ENCODE measurements around the gene DHODH.
"Not testable (repeated sequence)": the region's sequence is repeated elsewhere in the genome, so short reads cannot be mapped to it uniquely, and the experiment has no call there.

The DHODH gene

DNA sequence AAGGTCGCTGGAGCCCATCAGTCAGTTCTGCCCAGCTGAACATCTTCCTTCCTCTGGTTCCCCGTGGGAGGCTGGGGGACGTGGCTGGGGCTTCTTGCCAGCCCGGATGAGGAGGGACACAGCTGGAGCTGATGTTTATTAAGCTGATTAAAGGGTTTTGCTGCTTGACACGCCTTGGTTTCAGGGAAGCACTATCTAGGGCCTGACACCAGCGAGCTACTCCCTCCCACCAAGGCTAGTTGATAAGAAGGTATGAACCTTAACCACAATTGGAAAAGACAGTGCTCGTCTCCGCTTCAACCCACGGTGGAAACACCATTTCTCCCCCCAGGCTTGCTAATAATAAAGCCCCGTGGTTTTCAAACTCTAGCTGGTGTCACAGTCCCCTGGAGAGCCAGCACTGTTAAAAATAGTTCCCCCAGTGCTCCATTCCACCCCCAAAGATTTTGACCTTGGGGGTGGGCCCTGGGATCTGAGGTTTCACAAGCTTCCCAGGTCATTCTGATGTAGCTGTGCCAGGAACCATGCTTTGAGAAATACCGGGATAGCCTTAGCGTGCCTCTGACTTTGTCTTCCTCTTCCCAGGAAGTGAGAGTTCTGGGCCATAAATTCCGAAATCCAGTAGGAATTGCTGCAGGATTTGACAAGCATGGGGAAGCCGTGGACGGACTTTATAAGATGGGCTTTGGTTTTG lies 5.5 kb downstream of the DHODH start:
- no peak for DNase-seq

DNA sequence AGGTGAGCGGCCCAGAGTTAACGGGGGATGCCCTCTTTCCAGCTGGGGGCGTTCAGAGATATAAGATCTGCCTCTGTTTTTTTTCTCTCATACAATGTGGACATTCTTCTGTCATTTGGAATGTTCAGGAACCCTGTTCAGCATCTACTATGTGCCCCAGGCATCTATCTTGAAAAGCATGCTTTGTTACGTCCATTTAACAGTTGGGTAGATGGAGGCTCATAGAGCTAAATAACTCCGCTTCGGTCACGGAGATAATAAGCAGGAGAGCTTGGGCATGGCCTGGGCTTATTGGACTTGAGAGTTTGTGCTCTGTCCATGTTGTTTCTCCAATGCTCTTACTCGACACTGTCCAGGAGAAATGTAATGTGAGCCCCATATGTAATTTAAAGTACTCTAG lies 6.1 kb downstream of the DHODH start:
- DNase-seq, result no peak

DNA sequence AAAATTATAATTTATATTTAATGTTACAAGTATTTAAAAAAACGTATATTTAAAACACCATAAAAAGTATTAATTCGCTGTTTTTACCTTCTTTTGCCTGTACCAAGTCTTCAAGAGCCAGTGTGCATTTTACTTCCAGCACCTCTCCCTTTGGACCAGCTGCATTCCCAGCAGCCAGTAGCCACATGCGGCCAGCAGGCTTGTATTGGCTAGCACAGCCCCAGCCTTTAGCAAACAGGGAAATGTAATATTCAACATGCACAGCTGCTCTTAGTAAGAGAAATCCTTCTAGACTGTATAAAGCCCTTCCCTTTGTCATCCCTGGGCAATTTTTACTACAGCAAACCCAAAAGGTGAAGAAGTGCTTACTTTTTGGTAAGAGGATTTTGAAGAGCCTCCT lies 6.6 kb downstream of the DHODH start:
- DNase-seq, result no peak

DNA sequence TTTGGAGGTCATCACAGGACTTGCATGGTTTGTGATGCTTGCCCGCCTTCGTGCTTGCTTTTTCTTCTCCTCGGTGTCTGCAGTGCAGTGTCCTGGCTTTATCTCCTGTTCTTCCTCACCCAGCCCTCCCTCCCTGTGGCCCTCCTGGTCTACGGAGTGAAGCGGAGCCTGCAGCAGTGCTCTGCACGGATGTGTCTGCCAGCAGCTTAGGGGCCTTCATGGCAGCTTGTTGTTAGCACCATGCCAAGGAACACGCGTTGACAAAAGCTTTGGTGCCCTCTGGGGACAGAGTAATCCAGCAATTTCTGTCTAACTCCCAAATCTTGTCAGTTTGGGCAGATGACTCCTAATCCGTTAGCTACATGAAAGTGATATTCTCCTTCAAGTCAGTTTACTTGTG lies 9.9 kb downstream of the DHODH start:
- DNase-seq, result no peak

DNA sequence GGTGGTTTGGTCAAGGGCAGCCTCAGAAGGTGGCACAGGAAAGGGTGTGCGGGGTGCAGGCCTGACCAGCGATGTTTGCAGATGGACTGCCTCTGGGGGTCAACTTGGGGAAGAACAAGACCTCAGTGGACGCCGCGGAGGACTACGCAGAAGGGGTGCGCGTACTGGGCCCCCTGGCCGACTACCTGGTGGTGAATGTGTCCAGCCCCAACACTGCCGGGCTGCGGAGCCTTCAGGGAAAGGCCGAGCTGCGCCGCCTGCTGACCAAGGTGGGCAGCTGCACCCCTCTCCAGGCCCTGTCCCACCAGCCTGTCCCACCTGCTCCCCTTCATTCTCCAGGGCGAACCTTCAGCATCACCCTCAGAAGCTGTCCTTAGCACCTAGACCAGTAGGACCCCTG lies 12.5 kb downstream of the DHODH start:
- no peak for DNase-seq

DNA sequence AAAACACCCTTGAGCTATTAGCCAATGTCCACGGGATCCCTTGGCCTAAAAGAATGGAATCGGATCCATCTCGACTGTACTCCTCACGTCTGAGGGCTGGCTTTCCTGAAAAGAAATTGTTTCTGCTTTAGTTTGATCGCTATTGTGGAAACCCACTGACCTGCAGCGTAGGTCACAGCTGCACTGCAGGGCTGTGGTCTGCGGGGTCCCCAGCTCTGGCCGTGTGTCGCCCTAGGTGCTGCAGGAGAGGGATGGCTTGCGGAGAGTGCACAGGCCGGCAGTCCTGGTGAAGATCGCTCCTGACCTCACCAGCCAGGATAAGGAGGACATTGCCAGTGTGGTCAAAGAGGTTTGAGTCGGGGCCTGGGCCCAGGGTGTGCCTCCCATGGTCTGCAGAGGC lies 13.6 kb downstream of the DHODH start:
- DNase-seq, result no peak

DNA sequence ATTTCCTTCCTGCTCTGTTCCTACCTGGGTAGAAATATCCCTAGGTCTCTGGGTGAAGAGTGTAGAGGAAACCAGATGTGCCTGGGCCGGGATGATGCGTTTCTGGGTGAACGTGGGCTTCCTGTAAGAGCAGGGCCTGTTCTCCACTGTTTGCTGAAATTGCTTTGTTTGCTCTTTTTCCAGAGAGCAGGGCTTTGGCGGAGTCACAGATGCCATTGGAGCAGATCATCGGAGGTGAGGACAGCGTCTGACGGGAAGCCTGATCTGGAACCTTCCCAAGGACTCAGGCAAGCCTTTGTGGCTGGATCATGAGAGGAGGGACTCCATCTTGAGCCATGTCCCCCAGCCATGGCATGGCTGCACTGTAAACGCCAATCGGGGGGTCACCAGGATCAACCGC lies 15.4 kb downstream of the DHODH start:
- DNase-seq, result no peak

DNA sequence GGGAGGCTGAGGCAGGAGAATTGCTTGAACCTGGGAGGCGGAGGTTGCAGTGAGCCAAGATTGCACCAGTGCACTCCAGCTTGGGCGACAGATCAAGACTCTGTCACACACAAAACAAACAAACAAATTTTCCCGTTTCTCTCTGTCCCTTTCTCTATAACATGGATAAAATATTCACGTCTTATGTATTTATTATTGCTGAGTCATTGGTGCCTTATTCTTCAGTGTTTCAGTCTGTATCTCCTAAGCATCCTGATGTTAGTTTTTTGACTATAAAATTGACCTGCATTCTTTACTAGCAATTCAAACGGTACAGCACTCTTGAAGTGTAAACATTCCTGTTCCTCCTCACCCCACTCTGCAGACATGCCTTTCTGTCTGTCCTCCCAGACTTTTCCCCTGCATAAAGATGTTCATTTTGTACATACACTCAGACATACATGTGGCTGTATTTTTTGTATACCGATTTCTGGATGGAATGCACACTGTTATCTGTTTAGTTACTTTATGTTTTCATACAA lies 16.4 kb downstream of the DHODH start:
- no peak for DNase-seq

DNA sequence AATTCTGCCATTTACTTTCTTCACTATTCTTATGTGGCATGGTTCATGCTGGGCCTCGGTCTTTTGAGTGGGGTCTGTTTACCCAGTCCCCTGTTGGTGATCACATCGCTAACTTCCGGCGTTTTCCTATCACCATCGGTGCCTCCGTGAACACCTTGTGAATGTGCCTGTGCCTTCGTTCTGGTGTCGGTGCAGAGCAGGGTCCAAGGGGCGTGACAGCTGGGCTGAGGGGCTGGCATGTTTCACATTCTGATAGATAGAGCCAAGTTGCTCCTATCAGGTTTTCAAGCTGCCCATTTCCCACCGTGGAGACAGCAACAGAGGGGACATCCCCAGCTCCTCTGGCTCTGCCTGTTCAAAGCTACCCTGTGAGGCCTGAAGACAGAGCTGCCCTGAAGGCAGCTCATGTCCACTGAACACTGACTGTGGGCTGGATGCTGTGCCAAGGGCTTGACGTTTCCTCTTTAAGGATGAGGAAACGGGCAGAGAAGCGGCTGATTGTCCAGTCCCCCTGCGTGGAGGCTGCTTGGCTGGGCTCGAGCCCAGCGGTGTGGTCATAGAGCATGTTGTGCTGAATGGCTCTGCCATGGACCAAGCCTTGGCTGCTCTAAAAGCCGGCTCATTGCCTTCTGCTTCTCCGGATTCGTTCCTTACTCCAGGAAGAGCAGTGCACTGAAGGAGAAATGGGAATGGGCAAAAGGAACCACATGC lies 17.0 kb downstream of the DHODH start:
- DNase-seq, result no peak

DNA sequence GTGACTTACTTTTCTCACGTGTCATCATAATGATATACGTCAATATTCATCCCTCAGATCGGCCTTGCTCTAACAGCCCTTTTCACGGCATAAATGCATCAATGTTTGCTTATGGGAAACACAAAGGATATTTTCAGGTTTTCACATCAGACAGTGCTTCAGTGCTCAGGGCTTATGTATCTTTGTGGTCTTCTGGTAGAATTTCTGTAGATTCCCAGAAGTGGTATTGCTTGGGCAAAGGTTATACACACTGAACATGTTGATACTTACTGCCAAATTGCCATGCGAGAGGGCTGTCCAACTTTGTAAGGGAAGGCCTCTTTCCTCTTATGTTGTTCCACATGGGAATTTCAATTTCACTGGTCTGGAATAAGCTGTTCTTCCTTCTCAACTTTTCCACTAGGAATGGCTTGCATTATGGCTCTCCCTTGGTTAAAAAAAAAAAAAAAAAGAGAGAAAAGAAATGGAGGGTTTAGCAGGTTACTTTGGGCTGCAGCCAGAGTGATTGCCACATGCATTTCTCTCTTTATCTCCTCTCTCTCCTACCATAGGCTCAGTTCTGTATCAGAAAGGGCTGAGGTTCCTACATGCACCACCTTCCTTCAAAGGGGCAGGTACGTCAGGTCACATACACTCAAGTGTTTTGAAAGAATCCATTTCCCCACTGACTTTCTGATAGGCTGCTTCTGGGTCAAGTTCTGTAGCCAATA lies 19.3 kb downstream of the DHODH start:
- DNase-seq, result no peak

DNA sequence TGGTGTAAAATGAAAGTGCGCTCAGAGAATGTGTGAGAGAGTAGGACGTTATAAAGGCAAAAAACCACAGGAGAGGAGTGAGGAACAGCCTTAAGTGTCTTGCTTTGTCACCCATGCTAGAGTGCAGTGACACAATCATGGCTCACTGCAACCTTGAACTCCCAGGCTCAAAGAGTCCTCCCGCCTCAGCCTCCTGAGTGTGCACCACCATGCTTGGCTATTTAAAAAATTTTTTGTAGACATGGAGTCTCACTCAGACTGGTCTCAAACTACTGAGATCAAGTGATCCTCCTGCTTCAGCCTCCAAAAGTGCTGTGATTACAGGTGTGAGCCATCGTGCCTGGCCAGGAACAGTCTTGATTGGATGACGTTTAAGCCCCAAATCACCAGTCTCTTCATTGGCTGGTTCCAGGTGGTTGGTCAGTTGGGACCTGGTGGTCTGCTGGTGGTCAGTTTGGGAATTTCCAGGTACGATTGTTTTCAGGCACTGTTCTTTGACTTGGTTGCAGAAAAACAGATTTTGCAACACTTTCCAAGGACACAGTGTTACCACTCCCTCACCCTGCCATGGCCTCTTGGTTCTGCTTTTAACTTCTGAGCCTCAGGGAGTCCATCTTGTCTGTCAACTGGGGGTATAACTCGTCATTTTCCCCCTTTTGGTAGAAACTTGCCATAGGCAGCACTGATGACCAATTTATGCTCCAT lies 21.2 kb downstream of the DHODH start:
- DNase-seq, result no peak

DNA sequence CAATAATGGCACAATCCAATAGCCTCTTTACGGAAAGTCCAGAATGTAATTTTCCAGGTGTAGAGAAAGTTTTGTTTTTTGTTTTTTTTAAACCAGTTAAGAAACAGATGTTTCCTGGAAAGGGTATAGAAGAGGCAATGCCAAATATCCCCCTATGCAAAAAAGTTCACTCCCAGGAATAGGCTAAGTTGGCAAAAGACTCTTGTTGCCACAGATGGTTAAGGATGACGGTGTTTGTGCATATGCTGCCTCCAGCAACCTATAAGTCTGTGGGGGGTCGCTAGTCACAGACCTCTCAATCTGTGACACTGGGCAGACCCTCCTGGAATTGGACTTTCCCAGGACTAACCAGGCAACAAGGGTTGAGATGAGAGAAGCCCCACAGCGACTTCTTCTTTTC lies 24.9 kb downstream of the DHODH start:
- DNase-seq, result no peak

DNA sequence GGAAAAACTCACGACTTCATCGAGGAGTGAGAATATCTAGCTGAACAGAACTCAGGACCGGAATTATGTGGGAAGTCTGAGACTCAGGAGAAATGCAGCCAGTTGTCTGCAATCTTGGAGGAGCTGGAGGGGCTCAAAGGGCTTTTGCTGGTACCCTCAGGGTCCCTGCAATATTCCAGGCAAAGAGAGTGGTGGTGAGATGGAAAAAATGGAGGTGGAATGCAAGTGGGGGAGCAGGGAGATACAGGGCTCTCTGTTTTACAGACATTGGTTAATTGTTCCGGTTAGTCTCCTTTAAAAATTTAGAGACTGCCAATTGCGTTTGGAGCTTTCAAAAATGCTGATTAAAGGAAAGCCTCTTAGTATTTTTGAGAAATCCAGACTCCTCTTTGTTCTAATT lies 27.6 kb downstream of the DHODH start:
- DNase-seq, result no peak

DNA sequence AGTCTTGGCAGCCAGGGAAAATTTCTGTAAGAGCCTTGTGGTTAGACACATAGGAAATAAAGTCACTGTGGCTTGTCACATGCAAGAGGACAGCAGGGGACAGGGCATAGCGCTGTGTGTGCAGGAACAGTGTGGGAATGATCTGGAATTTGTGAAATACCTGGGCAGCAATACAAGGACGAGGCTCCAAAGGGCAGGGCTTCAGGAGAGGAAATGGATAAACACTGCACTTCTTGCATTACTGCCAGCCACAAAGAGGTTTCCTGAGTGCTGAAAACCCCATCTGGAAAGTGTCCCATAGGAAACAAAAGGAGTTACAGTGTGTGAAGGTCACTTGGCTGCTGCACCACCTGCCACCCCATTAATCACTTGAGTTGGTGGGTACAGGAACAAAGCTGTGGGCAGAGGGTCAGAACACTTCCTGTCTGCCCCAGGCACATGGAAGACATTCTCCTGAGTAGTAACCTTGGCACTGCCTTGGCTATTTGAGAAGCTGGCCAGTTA lies 33.7 kb downstream of the DHODH start:
- DNase-seq, result no peak

DNA sequence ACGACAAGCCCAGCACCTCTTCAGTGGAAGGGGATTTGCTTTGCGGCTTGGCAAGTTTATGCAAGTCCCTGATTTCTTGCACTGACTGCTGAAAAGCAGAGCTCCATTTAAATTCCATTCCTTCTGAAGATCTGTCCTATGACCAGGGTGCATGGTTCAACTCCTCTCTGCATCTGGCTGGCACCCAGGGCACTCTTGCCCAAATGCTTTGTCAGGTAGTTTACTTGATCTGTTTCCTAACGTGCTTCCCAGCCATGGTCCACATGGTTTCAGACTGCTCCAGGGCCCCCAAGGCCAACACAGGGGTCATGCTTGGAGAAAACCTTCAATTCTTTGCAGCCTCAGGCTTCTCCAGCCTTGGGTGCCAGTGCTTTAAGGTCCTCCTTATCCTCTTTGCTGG lies 34.5 kb downstream of the DHODH start:
- no peak for DNase-seq

DNA sequence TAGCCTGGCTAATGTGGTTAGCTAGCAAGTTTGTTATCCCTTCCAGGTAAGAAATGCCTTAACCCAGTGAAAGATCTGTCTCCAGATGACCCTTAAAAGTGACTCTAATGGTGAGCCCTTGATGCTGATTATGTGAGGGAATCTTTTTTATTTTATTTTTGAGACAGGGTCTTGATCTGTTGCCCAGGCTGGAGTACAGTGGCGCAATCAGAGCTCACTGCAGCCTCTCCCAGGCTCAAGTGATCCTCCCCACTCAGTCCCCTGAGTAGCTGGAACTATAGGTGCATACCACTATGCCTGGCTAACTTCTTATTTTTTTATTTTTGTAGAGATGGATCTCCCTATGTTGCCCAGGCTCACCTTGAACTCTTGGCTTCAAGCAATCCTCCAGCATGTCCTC lies 35.0 kb downstream of the DHODH start:
- DNase-seq, result no peak

DNA sequence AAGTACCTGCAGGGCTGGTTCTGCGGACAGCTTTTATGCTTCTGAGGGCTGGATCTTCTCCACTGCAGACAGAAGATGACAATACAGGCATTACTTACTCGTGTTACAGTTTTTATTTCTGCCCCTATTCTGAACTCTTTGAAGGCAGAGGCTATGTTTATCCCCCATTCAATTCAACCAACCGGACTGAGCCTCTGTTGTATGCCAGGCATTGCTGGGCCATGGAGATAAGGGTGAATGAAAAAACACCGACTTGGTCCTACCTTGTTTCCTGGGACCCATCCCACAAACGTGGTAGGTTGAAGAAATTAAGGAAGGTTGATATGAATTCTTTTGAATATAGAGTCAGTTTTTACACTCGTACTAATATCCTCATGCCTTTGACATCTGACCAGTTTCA lies 35.8 kb downstream of the DHODH start:
- DNase-seq, result no peak

DNA sequence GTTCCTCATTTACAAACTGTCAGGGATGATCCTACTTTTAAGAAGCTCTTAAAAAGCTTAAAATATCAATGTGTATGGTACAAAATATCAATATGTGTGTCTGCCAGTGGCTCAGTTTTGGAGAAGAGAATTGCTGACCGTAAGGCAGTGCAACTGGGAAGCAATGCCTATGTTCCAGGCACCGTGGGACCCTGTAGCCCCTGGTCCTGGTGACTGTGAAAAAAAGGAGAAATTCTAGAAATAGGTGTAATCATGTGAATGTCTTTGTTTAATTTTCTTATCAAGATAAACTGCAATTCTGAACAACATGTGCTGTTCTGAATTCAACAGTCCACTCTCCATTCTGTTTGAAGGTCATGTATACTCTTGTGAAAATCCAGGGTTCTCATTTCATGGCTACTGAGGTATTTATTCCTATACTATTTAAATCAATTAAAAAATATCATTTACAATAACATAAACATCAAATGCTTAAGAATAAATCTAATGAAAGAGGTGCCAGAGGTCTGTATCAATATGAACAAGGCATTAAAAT lies 36.3 kb downstream of the DHODH start:
- DNase-seq, result no peak

DNA sequence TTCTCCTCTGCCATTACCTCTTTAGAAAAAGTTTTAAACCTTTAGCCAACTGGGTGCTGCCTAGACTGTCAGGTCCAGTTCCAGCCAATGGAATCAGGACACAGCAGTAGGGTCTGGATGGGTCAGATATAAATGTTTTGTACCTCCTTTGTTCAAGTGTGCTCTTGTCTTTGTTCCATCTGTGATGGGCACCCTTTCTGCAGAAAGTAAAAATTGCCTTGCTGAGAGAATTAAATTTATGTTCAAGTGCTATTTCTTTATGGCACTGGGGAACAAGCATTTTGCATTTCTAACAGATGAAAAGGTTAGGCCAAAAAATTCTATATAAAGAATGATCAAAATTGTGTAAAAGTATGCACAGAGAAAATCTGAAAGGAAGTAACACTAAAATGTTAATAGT lies 40.6 kb downstream of the DHODH start:
- no peak for DNase-seq

DNA sequence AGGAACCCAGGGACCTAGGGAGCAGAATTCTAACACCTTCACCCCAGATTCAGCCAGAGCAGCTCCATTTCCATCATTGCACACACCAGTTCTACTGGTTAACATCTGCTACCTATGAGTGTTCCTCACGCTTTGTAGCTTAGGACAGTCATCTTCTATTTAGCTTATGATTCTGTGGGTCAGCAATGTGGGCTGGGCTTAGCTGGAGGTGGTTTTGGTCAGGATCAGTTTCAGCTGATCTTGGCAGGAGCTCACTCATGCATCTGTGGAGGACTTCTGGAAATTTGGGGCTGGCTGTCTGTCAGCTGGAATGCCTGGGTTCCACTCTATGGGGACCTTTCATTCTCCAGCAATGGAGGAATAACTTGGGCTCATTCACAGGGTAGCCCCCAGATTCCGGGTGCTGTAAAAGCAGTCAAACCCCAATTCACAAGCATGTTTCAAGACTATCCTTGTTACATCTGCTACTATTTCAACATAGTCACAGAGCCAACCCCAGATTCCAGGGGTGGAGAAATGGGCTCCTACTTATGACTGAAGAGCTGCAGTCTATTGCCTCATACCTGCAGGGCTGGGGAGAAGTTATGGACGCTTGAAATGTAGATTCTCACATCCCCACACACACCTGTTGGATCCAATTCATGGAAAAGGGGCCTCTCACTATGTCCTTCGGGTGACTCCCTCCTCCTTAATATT lies 42.4 kb downstream of the DHODH start:
- no peak for DNase-seq

DNA sequence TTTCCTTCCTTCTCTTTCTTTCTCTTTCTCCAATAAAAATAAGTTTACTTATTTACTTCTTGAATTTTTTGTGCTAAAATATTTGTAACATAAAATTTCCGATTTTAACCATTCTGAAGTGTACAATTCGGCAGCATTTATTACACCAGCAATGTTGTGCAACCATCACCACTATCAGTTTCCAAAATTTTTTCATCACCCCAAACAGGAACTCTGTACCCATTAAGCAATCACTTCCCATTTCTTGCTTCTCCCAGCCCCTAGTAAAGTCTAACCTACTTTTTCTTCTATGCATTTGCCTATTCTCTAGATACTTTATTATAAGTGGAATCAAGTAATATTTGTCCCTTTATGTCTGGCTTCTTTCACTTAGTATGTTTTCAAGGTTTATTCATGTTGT lies 43.3 kb downstream of the DHODH start:
- no peak for DNase-seq

DNA sequence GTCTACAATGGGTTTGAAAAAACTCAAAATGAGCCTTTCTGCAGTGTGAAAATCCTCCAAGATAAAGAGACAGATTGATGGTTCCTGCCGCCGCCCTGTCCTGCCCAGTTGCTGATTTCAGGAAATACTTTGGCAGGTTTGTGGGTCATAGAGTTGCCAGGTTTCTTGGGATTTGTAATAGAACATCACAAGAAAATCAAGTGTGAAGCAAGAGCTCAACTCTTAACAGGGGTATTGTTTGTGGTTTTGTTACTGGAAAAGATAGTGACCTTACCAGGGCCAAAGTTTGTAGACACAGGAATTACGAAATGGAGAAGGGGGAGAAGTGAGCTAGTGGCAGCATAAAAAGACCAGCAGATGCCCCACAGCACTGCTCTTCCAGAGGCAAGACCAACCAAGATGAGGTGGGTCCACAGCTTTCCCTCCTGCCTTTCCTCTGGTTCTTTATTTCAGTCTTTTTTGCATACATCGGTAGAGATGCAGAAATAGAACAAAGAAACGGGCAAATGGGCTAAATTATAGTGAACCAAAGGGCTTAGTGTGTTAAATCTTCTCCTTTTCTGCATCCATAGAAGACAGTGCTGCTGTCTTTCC lies 45.8 kb downstream of the DHODH start, which contains the start of gene HP:
Gene HP (plus strand): TSS at position 252 of the 594 bp plus-strand sequence. CDS start 148 bp downstream, at position 400.
- DNase-seq, result not testable (repeated sequence)

Measured in T-helper 2 cell (primary cell).